ENCODE results near the gene NAT10. TPM values are rescaled to one million over a fixed set of nuclear protein-coding genes. Genes with fewer than 3 reads are reported as not detected.

Gene NAT10
- total RNA-seq, 2 donors from 2014 or later = 22.6 to 38.2 TPM

DNA sequence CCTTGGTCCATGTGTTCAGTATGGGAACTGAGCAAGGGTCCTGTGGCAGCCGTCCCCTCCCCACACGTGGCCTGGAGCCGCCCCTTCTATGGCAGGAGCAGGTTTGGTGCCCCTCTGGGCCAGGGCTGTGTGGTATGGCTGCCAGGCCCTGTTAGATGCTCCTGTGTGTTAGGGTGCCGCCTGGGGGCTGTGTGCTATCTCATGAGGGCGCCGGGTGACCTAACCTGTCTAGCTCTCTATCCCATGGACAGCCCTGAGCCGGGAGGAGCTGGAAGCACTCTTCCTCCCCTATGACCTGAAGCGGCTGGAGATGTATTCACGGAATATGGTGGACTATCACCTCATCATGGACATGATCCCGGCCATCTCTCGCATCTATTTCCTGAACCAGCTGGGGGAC lies 34.7 kb downstream of the NAT10 start:
- Histone ChIP-seq H3K4me3 (no peak overlapping the region), H3K27ac (no peak overlapping the region), H3K4me1 (no peaks in the 10 kb centered on the region), H3K27me3 (no peaks in the 10 kb centered on the region), H3K9me3 (no peaks in the 10 kb centered on the region), H3K36me3 (replicated peaks in 1 of 2; ENCODE audit: insufficient read depth in 1 of 2, low read depth in 2 of 2) (peaks cover 5 to 45% of the 10 kb centered on the region in 2 donors)
- no peak for DNase-seq
- 93 to 95% methylated on average over 6 to 11 of the region's 11 CpGs for WGBS, 2 donors
- ATAC-seq = no peak
- no peak for TF ChIP-seq POLR2A (IDR thresholded peaks at IDR 0.05)
- TF ChIP-seq, protein P1, sequence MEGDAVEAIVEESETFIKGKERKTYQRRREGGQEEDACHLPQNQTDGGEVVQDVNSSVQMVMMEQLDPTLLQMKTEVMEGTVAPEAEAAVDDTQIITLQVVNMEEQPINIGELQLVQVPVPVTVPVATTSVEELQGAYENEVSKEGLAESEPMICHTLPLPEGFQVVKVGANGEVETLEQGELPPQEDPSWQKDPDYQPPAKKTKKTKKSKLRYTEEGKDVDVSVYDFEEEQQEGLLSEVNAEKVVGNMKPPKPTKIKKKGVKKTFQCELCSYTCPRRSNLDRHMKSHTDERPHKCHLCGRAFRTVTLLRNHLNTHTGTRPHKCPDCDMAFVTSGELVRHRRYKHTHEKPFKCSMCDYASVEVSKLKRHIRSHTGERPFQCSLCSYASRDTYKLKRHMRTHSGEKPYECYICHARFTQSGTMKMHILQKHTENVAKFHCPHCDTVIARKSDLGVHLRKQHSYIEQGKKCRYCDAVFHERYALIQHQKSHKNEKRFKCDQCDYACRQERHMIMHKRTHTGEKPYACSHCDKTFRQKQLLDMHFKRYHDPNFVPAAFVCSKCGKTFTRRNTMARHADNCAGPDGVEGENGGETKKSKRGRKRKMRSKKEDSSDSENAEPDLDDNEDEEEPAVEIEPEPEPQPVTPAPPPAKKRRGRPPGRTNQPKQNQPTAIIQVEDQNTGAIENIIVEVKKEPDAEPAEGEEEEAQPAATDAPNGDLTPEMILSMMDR (IDR thresholded peaks at IDR 0.05) = no peak
- intact Hi-C loops (cut with DNase I) = no loop called here

DNA sequence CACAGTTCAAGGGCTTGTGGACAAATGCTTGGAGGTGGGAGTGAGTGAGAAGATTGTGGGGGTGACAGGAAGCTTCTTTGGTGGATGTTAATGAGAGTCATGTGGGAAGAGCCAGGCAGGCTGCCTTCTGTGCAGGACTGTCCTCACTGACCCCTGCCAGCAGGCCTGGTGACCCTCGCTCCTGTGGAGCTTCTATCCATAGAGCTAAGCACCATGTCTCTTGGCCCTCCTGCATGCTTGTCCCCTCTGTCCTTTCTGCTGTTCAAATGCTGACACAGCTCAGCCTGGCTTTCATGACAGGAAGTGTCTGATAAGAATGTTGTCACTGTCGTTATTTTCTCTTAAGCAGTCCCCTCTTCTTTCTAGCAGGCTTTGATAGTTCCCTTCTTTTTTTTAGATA lies 37.6 kb downstream of the NAT10 start:
- TF ChIP-seq, protein P1 (IDR thresholded peaks at IDR 0.05) = no peak
- no peak for TF ChIP-seq POLR2A (IDR thresholded peaks at IDR 0.05)
- 74 to 81% methylated on average over 2 of the region's 2 CpGs for WGBS, 2 donors
- DNase-seq (no peak), ATAC-seq (no peak)
- H3K27ac ChIP-seq = no peak overlapping the region
- no peaks in the 10 kb centered on the region for H3K9me3 ChIP-seq
- H3K27me3 ChIP-seq = no peaks in the 10 kb centered on the region
- no peaks in the 10 kb centered on the region for H3K4me1 ChIP-seq
- peaks cover 12 to 52% of the 10 kb centered on the region in 2 donors for H3K36me3 ChIP-seq (replicated peaks in 1 of 2; ENCODE audit: insufficient read depth in 1 of 2, low read depth in 2 of 2)
- no peak overlapping the region for H3K4me3 ChIP-seq
- intact Hi-C loops (cut with DNase I) = no loop called here

DNA sequence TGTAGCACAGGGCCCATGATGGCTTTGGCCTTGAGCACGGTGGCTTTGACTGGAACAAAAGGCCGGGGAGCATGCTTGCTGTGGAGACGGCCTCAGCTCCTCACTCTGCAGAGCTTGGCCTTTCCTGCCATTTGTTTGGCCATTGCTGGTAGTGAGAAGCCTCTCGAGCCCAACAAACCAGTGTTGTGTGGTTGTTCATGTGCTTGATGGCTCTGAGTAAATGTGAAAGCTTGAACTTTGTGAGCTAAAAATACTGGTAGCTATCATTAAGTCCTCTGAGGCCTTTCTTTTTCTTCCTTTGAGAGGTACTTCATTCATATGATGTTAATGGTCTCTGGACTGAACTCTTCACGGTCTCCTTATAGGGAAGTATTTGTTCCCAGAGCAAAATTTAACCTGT lies 39.6 kb downstream of the NAT10 start:
- TF ChIP-seq, protein P1 (IDR thresholded peaks at IDR 0.05) = no peak
- TF ChIP-seq POLR2A (IDR thresholded peaks at IDR 0.05) = no peak
- DNase-seq (no peak), ATAC-seq (no peak)
- Histone ChIP-seq H3K27me3 (no peaks in the 10 kb centered on the region), H3K27ac (no peak overlapping the region), H3K9me3 (no peaks in the 10 kb centered on the region), H3K36me3 (replicated peaks in 1 of 2; ENCODE audit: insufficient read depth in 1 of 2, low read depth in 2 of 2) (peaks cover 12 to 49% of the 10 kb centered on the region in 2 donors), H3K4me3 (no peak overlapping the region), H3K4me1 (no peaks in the 10 kb centered on the region)
- intact Hi-C loops (cut with DNase I) = no loop called here
- 78 to 100% methylated on average over 2 to 5 of the region's 5 CpGs for WGBS, 2 donors

DNA sequence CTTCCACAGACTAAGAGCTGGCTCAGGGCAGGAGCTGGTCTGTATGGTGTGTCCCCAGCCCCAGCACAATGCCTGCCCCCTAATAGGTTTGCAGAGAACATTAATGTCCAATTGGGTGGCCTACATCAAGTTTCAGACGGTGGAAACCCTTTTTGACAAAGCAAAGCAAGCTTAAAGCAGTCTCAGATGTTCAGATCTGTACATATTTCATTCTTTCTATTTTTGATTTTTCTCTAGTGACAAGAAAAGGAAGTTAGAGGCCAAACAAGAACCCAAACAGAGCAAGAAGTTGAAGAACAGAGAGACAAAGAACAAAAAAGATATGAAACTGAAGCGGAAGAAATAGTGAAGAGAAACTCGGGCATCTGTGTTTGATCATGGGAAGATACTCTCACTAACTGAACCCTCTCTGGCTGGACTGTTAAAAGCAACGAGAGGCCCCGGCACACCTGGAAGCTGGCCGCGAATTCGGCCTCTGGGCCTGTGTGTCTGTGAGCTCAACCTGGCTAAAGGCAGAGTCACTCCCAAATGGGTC lies 40.5 kb downstream of the NAT10 start:
- no peaks in the 10 kb centered on the region for H3K4me1 ChIP-seq
- peaks cover 8 to 44% of the 10 kb centered on the region in 2 donors for H3K36me3 ChIP-seq (replicated peaks in 1 of 2; ENCODE audit: insufficient read depth in 1 of 2, low read depth in 2 of 2)
- DNase-seq (no peak), ATAC-seq (no peak)
- intact Hi-C loops (cut with DNase I) = no loop called here
- TF ChIP-seq, protein P1 (IDR thresholded peaks at IDR 0.05) = no peak
- TF ChIP-seq POLR2A (IDR thresholded peaks at IDR 0.05) = no peak
- H3K27ac ChIP-seq = no peak overlapping the region
- H3K9me3 ChIP-seq = no peaks in the 10 kb centered on the region
- no peaks in the 10 kb centered on the region for H3K27me3 ChIP-seq
- WGBS, 2 donors = 75 to 86% methylated on average over 8 of the region's 8 CpGs
- H3K4me3 ChIP-seq = no peak overlapping the region

DNA sequence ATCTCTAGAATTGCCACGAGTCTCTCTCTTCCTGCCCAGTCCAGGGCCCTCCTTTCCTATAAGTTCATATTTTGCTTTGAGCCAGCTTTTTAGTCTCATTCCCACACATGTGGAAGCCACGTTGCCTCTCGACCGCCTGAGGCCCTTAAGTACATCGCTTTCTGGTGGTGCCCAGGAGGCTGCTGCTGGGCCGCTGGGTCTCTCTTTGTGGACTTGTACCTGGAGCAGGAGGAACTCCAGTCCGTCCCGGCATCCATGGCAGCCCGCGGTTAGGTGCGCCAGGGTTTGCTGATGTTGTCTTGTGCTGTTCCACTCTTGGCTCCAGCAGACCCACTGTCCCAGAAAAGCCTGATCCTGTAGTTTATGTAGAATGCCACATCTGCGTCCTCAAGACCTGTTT lies 41.0 kb downstream of the NAT10 start:
- no peaks in the 10 kb centered on the region for H3K9me3 ChIP-seq
- ATAC-seq (no peak), DNase-seq (no peak)
- H3K4me1 ChIP-seq = no peaks in the 10 kb centered on the region
- TF ChIP-seq, protein P1 (IDR thresholded peaks at IDR 0.05) = no peak
- TF ChIP-seq POLR2A (IDR thresholded peaks at IDR 0.05) = no peak
- 91 to 93% methylated on average over 9 to 12 of the region's 12 CpGs for WGBS, 2 donors
- no peak overlapping the region for H3K27ac ChIP-seq
- peaks cover 7 to 44% of the 10 kb centered on the region in 2 donors for H3K36me3 ChIP-seq (replicated peaks in 1 of 2; ENCODE audit: insufficient read depth in 1 of 2, low read depth in 2 of 2)
- intact Hi-C loops (cut with DNase I) = no loop called here
- no peak overlapping the region for H3K4me3 ChIP-seq
- no peaks in the 10 kb centered on the region for H3K27me3 ChIP-seq
